Stimulated activated CD8-positive, alpha-beta memory T cell treated with anti-CD3 and anti-CD28 coated beads, Interleukin-15, amount 100 ng/mL, for 4 hours (primary cell): ENCODE data around the gene ICAM5.
"Not testable (repeated sequence)": the region's sequence is repeated elsewhere in the genome, so short reads cannot be mapped to it uniquely, and the experiment has no call there.

Source experiments
- DNase-seq, 2 donors: peaks; one replicate each; pipeline ENCODE4 v3.0.0-alpha.2; 2020; ENCODE audit warnings: low read depth in 2 of 2

Gene ICAM5, protein sequence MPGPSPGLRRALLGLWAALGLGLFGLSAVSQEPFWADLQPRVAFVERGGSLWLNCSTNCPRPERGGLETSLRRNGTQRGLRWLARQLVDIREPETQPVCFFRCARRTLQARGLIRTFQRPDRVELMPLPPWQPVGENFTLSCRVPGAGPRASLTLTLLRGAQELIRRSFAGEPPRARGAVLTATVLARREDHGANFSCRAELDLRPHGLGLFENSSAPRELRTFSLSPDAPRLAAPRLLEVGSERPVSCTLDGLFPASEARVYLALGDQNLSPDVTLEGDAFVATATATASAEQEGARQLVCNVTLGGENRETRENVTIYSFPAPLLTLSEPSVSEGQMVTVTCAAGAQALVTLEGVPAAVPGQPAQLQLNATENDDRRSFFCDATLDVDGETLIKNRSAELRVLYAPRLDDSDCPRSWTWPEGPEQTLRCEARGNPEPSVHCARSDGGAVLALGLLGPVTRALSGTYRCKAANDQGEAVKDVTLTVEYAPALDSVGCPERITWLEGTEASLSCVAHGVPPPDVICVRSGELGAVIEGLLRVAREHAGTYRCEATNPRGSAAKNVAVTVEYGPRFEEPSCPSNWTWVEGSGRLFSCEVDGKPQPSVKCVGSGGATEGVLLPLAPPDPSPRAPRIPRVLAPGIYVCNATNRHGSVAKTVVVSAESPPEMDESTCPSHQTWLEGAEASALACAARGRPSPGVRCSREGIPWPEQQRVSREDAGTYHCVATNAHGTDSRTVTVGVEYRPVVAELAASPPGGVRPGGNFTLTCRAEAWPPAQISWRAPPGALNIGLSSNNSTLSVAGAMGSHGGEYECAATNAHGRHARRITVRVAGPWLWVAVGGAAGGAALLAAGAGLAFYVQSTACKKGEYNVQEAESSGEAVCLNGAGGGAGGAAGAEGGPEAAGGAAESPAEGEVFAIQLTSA

DNA sequence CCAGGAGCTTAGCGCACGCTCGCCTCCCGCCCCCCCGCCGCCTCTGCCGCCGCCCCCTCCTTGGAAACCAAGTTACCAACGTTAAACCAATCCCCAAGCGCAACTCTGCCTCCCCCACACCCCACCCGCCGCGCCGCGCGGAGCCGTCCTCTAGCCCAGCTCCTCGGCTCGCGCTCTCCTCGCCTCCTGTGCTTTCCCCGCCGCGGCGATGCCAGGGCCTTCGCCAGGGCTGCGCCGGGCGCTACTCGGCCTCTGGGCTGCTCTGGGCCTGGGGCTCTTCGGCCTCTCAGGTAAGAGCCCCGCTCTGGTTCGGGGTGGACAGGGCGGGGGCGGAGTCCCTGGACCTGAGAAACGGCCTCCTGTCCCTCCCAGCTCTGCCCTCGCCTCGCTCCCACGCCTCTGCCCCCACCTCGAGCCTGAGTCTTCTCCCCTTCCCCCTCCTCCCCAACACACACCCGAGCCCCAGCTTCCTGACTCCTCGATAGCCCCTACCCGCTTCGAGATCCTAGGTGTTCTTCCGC is at the start of gene ICAM5:
TSS of gene ICAM5 (plus strand) at position 117 of the 521 bp plus-strand sequence. CDS start at position 209, 92 bp downstream.
- peak in 1 of 2 donors; percentile 56 for DNase-seq

DNA sequence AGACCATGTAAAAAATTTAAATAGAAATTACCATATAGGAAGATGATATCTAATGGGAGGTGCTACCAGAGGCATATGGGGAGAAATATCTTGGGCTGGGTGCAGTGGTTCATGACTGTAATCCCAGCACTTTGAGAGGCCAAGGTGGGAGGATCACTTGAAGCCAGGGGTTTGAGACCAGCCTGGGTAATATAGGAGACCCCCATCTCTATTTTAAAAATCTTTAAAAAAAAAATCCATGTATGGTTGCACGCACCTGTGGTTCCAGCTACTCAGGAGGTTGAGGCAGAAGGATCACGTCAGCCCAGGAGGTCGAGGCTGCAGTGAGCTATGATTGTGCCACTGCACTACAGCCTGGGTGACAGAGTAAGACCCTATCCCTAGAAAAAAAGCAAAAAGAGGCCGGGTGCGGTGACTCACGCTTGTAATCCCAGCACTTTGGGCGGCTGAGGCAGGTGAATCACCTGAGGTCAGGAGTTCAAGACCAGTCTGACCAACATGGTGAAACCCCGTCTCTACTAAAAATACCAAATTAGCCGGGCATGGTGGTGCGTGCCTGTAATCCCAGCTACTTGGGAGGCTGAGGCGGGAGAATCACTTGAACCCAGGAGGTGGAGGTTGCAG is 47.8 kb upstream of the ICAM5 start:
- DNase-seq: not testable (repeated sequence)

DNA sequence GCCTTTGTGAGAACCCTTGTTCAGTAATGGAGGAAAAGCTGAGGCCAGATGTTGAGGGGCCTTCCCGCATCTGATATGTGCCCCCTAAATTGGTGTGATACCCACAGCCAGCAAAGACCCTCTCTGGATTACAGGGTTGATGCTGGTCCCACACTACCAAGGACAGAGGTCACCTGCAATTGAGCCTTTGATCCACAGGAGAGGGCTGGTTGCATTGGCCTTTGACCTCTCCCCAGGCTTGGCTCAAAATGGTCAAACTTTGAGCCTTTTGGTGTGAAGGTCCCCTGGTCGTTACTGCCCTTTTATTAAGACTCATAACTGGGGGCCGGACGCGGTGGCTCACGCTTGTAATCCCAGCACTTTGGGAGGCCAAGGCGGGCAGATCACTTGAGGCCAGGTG is 46.1 kb upstream of the ICAM5 start:
- no peak for DNase-seq

DNA sequence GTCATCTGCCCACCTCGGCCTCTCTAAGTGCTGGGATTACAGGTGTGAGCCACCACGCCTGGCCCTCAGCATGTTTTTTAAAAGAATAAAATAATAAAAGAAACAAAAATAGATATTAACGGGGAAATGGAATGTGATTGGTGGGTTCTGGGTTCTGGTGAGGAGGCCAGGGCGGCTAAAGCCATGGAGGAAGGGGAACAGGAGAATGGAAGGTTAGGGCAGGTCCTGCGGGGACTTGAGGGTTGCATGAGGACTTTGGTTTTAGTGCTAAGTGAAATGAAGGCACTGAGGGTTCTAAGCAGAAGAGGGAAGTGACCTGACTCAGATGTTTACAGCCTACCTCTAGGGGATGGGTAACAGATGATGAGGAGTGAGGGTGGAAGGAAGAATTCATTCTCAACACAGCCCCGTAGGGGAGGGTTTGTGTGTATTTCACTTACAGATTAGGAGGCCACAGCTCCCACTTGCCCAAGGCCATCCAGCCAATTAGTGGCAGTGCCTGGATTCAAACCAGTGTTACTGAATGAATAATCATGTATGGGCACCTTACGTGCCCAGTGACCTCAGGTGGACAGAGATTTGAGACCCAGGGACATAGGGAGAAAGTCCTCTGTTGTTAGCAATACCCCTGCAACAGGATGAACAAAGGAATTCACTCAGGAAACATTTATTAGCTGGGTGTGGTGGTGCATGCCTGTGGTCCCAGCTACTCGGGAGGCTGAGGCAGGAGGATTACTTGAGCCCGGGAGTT is 44.4 kb upstream of the ICAM5 start:
- DNase-seq: no peak

DNA sequence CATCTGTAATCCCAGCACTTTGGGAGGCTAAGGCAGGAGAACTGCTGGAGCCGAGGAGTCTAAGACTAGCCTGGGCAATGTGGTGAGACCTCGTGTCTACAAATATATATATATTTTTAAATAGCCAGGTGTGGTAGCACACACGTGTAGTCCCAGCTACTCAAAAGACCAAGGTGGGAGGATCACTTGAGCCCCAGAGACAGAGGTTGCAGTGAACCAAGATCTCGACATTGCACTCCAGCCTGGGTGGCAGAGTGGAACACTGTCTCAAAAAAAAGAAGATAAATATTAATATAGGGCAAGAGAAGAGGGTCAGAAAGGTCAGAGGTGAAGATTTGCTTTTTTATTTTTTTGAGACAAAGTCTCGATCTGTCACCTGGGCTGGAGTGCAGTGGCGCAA is 43.2 kb upstream of the ICAM5 start:
- no peak for DNase-seq

DNA sequence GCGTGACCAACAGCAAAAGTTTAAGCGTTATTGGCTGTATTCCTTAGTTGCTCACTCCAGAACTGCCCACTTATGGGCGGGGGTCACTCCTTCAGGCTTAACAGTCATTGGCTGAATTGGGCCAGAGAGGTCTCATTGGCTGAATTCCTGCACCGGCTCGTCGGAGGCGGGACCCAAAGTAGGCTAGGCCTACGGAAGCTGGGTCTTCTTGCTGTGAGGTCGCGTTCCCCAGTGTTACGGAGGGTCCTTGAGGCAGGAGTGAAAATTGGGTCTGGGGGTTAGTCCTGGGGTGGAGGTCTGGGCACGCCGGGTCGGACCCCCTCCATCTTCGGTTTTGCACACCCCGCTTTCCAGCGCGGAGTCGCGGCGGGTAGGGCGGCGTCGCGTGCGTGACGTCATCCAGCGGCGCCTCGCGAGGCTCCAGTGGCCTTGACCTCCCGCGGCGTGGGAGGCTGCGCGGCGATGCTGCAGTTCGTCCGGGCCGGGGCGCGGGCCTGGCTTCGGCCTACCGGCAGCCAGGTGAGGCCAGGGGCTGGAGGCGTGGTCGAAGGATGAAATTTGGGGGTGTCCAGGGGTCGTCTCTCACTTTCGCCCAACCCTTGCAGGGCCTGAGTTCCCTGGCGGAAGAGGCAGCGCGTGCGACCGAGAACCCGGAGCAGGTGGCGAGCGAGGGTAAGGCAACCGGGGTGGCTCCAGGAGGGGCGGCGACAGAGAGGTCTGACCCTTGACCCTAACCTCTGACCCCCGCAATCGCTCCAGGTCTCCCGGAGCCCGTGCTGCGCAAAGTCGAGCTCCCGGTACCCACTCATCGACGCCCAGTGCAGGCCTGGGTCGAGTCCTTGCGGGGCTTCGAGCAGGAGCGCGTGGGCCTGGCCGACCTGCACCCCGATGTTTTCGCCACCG is 37.7 kb upstream of the ICAM5 start, which contains the start of gene MRPL4:
TSS of gene MRPL4 (plus strand) at position 423 of the 903 bp plus-strand sequence. CDS start at position 463, 40 bp downstream.
- DNase-seq: peak; percentile 86 to 97

DNA sequence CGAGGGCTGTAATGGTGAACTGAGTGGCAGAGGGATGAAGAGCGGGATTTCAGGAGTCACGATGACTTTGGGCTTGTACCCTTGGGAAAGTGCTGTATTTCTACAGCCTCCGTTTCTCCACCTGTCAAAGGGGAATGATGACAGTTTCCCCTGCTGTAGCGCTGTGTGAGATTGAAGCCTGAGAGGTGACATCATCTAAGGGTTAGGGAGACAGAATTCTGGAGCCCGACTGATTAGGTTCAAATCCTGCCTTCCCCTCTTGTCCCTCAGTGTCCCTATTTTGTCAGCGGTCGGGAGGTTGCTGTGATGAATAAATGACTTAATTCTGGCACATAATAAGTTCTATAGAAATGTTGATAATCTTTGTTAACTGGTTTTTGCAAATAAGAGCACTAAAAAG is 37.0 kb upstream of the ICAM5 start:
- DNase-seq: no peak

DNA sequence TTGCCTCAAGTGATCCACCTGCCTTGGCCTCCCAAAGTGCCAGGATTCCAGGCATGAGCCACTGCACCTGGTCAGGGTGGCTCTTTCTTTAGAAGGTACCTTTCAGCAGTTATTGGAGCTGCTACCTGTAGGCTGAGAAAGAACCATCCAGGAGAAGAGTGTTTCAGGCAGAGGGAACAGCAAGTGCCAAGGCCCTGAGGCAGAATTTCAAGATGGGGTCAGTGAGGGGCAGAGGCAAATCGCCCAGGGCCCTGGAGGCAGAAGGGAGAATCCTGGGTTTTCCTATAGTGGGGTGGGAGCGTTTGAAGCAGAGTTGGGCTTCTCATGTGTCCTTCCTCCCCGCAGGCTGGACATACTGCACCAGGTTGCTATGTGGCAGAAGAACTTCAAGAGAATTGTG is 35.5 kb upstream of the ICAM5 start:
- no peak for DNase-seq

DNA sequence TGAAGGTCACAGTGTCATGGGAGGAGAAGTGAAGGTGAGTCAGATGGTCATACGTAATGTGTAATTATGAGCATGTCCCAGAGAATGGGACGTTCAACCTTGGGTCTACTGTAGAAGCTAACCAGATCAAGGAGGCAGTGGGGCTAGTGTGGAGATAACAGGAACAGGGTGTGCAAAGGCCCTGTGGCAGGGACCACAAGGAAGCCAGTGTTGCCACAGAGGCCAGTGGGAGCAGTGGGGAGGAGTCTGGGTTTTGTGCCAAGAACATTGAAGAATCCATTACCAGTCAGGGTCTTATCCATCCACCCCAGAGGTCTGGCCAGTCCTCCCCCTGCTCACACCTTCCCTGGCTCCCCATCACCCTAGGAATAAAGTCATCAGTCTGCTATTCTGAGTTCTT is 34.4 kb upstream of the ICAM5 start:
- no peak for DNase-seq

DNA sequence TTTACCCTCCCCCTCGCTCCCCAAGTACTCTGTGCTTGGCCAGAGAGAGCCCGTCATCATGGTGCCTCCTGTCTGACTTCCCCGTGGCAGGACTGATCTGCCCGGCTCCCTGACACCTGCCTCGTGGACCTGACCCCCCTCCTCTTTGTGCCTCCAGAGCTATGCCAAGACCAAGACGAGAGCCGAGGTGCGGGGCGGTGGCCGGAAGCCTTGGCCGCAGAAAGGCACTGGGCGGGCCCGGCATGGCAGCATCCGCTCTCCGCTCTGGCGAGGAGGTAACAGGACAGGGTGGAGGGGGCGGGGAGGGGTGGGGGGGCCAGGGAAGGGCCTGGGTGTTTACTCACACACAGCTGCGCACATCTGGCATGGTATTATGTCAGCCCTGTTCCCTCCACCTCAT is 33.2 kb upstream of the ICAM5 start:
- DNase-seq: no peak

DNA sequence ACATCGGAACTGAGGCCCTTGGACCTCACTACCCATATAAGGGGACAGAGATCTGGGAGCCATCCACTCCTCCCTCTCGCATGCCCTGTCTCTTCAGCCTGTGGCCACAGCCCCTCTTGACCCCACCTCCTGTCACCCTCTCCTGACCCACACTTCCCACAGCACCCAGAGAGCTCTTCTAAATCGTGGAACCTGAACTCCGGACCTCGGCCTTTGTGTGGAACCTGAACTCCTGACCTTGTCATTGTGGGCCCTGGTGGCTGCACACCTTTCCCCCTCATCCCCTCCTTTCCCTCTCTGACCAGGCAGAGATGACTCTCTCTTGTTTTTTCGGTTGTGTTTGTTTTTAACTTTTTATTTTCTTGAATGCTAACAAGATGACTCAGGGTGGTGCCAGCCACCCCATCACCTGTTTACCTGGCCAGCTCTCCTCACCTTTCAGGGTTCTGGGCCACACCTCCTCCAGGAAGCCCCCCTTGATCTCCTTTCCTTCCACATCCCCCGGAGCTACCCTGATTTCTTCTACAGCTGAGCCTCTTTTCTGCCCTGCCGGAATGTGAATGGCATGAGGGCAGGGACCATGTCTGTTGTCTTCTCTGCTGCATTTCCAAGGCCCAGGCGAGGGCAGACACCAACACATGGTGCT is 32.7 kb upstream of the ICAM5 start:
- DNase-seq: no peak

DNA sequence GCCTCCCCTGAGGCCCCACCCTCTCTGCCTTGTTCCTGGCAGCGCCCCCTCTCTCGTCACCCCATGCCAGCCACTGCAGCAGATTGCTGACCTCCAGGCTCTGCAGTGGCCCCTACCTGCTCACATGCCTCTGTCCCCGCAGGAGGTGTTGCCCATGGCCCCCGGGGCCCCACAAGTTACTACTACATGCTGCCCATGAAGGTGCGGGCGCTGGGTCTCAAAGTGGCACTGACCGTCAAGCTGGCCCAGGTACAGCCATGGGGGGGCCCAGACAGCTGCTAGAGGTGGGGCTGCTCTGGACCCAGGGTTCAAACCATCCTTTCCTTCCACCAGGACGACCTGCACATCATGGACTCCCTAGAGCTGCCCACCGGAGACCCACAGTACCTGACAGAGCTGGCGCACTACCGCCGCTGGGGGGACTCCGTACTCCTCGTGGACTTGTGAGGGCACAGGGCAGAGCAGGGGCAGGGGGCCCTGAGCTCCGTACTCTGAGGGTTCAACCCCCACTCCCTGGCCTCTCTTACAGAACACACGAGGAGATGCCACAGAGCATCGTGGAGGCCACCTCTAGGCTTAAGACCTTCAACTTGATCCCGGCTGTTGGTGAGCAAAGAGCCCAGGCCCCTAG is 31.6 kb upstream of the ICAM5 start:
- DNase-seq: no peak

DNA sequence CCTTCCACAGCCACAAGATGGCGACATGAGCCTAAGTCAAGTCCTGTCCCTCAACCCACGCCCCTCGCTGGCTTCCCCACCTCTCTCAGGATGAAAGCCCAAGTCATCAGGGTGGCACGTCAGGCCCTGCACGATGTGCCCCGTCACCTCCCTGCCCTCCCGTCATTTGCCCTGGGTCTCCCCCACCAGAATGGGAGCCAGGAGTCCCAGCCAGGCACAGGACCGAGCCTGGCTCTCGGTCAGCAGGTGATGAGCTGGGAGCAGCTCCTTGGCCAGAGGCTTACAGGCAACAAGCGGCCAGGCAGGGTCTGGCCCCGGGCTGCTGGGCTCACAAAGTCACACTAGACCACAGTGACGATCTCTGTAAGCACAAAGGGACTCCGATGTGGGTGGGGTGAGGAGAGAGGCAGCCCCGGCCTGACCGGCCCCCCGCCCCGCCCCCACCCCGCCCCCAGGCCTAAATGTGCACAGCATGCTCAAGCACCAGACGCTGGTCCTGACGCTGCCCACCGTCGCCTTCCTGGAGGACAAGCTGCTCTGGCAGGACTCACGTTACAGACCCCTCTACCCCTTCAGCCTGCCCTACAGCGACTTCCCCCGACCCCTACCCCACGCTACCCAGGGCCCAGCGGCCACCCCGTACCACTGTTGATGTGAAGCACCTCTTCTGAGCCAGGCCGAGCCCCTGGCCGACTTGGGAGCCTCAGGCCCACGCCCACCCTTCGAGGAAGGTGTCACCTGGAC is 30.4 kb upstream of the ICAM5 start:
- peak; percentile 63 to 92 for DNase-seq

DNA sequence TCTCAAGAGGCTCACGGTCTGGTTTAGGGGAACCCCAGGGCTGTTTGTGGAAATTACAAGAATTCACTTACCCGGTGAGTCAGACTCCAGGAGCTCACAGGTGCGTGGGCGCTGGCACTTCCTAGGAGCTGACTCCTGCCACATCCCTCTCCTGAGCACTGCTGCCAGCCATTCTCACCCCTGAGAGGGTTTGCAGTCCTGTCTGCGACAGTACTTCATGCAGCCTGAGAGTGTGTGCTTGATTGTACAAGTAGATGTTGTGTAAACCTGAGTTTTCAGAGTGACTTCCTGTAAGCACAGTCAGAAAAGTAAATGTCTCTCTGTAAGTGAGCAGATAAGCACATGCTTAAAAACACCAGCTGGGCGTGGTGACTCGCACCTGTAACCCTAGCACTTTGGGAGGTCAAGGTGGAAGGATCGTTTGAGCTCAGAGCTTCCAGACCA is 29.6 kb upstream of the ICAM5 start:
- peak in 1 of 2 donors; percentile 29 for DNase-seq

DNA sequence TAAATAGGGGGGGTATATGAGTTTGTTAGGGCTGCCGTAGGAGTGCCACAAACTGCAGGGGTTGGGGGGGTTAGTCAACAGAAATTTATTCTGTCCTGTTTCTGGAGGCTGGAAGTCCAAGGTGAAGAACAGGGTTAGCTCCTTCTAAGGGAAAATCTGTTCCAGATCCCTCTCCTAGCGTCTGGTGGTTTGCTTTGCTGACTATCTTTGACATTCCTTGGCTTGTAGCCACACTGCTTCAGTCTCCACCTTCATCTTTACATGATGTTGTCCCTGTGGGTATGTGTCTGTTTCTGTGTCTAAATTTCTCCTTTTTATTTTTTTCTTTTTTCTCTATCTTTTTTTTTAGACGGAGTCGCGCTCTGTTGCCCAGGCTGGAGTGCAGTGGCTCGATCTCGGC is 27.0 kb upstream of the ICAM5 start:
- DNase-seq: no peak

DNA sequence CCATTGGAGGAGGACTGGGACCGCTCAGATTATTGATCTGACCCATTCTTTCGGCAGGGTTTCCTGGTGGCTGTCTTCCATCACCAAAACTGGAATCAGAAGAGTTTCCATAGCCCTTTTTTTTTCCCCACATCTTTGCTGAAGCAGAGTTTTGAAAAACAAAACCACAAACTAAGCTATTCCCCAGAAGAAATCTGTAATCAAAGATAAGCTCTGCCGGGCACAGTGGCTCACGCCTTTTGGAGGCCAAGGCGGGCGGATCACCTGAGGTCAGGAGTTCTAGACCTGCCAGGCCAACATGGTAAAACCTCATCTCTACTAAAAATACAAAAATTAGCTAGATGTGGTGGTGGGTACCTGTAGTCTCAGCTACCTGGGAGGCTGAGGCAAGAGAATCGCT is 23.0 kb upstream of the ICAM5 start:
- DNase-seq: no peak

DNA sequence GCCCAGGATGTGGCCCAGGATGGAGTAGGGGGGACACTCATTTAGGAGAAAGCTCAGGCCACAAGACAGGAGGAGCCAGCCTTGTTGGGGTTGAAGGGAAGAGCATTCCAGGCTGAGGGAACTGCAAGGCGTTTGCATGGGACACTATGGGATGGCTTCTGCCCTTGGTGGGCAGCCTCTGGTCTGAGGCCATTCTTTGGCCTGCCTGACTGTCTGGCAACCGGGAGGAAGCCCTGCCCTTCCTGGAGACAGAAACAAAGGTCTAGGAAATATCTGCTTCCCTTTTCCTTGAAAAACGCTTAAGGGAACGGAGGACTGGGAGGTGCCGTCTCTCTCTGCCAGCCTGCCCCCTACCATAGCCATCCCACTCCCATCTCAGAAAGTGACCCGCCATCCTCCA is 21.7 kb upstream of the ICAM5 start:
- no peak for DNase-seq
